ENCODE measurements around the gene GSN.
A peak's percentile ranks its signal among the peaks of the same experiment; 100 is the strongest.

DNA sequence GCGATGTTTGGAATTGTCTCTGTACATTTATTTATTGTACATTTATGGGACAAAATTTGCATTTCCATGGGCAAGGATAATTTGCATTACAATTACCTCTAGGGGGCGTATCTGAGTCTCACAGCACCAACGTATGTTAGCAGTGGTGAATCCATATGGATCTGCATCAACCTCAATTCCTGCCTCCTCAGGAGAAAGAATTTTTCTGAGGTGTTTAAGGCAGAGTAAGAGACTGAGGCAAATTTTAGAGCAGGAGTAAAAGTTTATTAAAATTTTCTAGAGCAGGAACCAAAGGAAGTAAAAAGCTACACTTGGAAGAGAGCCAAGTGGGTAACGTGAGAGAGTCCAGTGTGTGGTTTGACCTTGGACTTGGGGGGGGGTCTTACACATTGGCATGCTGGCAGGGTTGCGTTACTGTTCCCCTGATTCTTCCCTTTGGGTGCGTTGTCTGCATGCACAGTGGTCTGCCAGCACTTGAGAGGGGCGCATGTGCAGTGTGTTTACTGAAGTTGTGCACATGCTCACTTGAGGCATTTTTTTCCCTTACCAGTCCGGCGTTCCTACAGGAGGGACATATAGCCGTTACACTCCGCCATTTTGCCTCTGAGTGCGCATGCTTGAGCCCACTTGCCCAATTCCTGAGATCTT, 45.3 kb upstream of the GSN start:
- TF ChIP-seq CTCF (IDR thresholded peaks at IDR 0.05) = peak; percentile 44 to 55 (median 50)
- TF ChIP-seq POLR2A (IDR thresholded peaks at IDR 0.05) = no peak
- TF ChIP-seq POLR2AphosphoS5 (IDR thresholded peaks at IDR 0.05) = no peak

All from breast epithelium (tissue), 3 donors.